Measurements from ENCODE around the gene FCHSD2.

GRCh38 chr11:73175551-73176144 lies 33.5 kb upstream of the FCHSD2 start:
- TF ChIP-seq FOXJ3 (CRISPR knock-in tag; IDR thresholded peaks at IDR 0.05) = no peak
- TF ChIP-seq HDAC2 (IDR thresholded peaks at IDR 0.05) = no peak
- TF ChIP-seq PRDM10 (IDR thresholded peaks at IDR 0.05; ENCODE audit: partially characterized antibody) = no peak

All from K562 (cell line).